ENCODE measurements around the gene DNM2. TPM values are rescaled to one million over a fixed set of nuclear protein-coding genes. Genes with fewer than 3 reads are reported as not detected.

The DNM2 gene
- total RNA-seq, 2 experiments from 2014 or later = 279 to 286 TPM

- Histone ChIP-seq H3K27me3 (ENCODE audit: control insufficient read depth in 1 of 2, insufficient read depth in 2 of 2, low read length in 2 of 2) (no peaks in the 10 kb centered on the region), H3K4me3 (ENCODE audit: low read length) (no peak overlapping the region), H3K9me3 (ENCODE audit: control insufficient read depth in 1 of 2, insufficient read depth in 1 of 2, low read length in 2 of 2) (no peaks in the 10 kb centered on the region), H3K27ac (ENCODE audit: low read depth in 1 of 2, low read length in 2 of 2) (no peak overlapping the region), H3K4me1 (ENCODE audit: insufficient read depth, low read length) (peaks cover 55% of the 10 kb centered on the region), H3K36me3 (ENCODE audit: insufficient read depth, low read length) (peaks cover 36% of the 10 kb centered on the region)
- CTCF ChIA-PET = interaction anchor here (3.9 kb wide), 1 partner anchor 51 kb away, joined by 19 read pairs; the partner anchor contains the start of gene DNM2
- H3K9me3 Mint-ChIP-seq = no peaks in the 10 kb centered on the region
- H3K27ac Mint-ChIP-seq = peak overlapping the region; percentile 75
- H3K4me3 Mint-ChIP-seq = no peak overlapping the region
- TF ChIP-seq, protein P1, sequence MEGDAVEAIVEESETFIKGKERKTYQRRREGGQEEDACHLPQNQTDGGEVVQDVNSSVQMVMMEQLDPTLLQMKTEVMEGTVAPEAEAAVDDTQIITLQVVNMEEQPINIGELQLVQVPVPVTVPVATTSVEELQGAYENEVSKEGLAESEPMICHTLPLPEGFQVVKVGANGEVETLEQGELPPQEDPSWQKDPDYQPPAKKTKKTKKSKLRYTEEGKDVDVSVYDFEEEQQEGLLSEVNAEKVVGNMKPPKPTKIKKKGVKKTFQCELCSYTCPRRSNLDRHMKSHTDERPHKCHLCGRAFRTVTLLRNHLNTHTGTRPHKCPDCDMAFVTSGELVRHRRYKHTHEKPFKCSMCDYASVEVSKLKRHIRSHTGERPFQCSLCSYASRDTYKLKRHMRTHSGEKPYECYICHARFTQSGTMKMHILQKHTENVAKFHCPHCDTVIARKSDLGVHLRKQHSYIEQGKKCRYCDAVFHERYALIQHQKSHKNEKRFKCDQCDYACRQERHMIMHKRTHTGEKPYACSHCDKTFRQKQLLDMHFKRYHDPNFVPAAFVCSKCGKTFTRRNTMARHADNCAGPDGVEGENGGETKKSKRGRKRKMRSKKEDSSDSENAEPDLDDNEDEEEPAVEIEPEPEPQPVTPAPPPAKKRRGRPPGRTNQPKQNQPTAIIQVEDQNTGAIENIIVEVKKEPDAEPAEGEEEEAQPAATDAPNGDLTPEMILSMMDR (IDR thresholded peaks at IDR 0.05) = no peak
- intact Hi-C loops (cut with DNase I, micrococcal nuclease) = loop anchor here in 1 of 2 experiments (5.0 kb wide), 1 partner anchor 94 kb away; no protein-coding TSS in a partner anchor
- POLR2A ChIA-PET = interaction anchor here (1.8 to 5.9 kb wide), 2 partner anchors 9 to 50 kb away, joined by 7 to 25 read pairs; partner anchors contain the start of gene DNM2
- H3K36me3 Mint-ChIP-seq (ENCODE audit: low read depth) = peaks cover 42% of the 10 kb centered on the region
- ATAC-seq (ENCODE audit: poor library complexity) (no peak), DNase-seq (no peak)
- H3K4me1 Mint-ChIP-seq (ENCODE audit: low read depth) = peaks cover 54% of the 10 kb centered on the region
- H3K27me3 Mint-ChIP-seq = no peaks in the 10 kb centered on the region
Measured at GRCh38 chr19:10768369-10768768, 50.5 kb downstream of the DNM2 start.

DNA sequence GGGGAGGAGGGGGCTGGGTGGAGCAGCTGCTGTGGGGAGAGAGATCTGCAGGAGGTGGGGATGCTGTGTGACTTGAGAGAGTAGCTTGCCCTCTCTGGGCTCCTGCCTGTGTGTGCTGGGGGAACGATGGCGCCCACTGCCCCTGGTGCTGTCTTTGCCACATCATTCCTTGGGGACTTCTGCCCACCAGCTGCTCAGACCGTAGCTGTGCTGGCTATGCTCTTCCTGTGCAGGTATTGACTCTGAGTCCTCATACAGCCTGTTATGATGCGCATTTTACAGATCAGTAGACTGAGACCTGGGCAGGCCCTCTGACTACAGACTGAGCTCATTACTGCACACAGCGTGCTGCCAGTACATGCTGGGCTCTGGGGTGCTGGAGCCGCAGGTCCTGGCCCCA is 51.1 kb downstream of the DNM2 start:
- H3K9me3 Mint-ChIP-seq = no peaks in the 10 kb centered on the region
- peaks cover 48% of the 10 kb centered on the region for H3K4me1 Mint-ChIP-seq (ENCODE audit: low read depth)
- Histone ChIP-seq H3K27me3 (ENCODE audit: control insufficient read depth in 1 of 2, insufficient read depth in 2 of 2, low read length in 2 of 2) (no peaks in the 10 kb centered on the region), H3K4me1 (ENCODE audit: insufficient read depth, low read length) (peaks cover 50% of the 10 kb centered on the region), H3K4me3 (ENCODE audit: low read length) (no peak overlapping the region), H3K36me3 (ENCODE audit: insufficient read depth, low read length) (peaks cover 39% of the 10 kb centered on the region), H3K27ac (ENCODE audit: low read depth in 1 of 2, low read length in 2 of 2) (no peak overlapping the region), H3K9me3 (ENCODE audit: control insufficient read depth in 1 of 2, insufficient read depth in 1 of 2, low read length in 2 of 2) (no peaks in the 10 kb centered on the region)
- intact Hi-C loops (cut with DNase I, micrococcal nuclease) = loop anchor here in 1 of 2 experiments (5.0 kb wide), 1 partner anchor 93 kb away; no protein-coding TSS in a partner anchor
- TF ChIP-seq, protein P1 (IDR thresholded peaks at IDR 0.05) = no peak
- peaks cover 39% of the 10 kb centered on the region for H3K36me3 Mint-ChIP-seq (ENCODE audit: low read depth)
- ATAC-seq (ENCODE audit: poor library complexity) = no peak
- CTCF ChIA-PET = interaction anchor here (1.1 to 3.9 kb wide), 2 partner anchors 37 to 52 kb away, joined by 4 to 19 read pairs; partner anchors contain the start of gene DNM2
- H3K4me3 Mint-ChIP-seq = no peak overlapping the region
- no peak for DNase-seq
- peak overlapping the region; percentile 75 for H3K27ac Mint-ChIP-seq
- POLR2A ChIA-PET = interaction anchor here (1.8 to 5.9 kb wide), 2 partner anchors 10 to 51 kb away, joined by 7 to 25 read pairs; partner anchors contain the start of gene DNM2
- H3K27me3 Mint-ChIP-seq = no peaks in the 10 kb centered on the region

GRCh38 chr19:10769533-10770491 is 51.9 kb downstream of the DNM2 start:
- DNase-seq = peak in 8 of 14 experiments; percentile 16 to 68 (median 34)
- ChIA-PET POLR2A (interaction anchor here (0.9 to 5.9 kb wide), 4 partner anchors 10 to 51 kb away, joined by 3 to 25 read pairs (median 6); partner anchors contain the start of gene DNM2), CTCF (interaction anchor here (0.8 to 3.9 kb wide), 5 partner anchors 10 to 68 kb away, joined by 3 to 19 read pairs (median 3); partner anchors contain the start of gene DNM2)
- Mint-ChIP-seq H3K27ac (peak overlapping the region; percentile 75), H3K27me3 (no peaks in the 10 kb centered on the region), H3K4me3 (no peak overlapping the region), H3K36me3 (ENCODE audit: low read depth) (peaks cover 45% of the 10 kb centered on the region), H3K4me1 (ENCODE audit: low read depth) (peaks cover 40% of the 10 kb centered on the region), H3K9me3 (no peaks in the 10 kb centered on the region)
- peak overlapping the region in 1 of 2 donors; percentile 2 for H3K27ac ChIP-seq (ENCODE audit: low read depth in 1 of 2, low read length in 2 of 2)
- H3K36me3 ChIP-seq (ENCODE audit: insufficient read depth, low read length) = peaks cover 39% of the 10 kb centered on the region
- H3K4me3 ChIP-seq (ENCODE audit: low read length) = no peak overlapping the region
- intact Hi-C loops (cut with DNase I, micrococcal nuclease) = loop anchor here (1.0 to 5.0 kb wide), 2 partner anchors 53 to 92 kb away; no protein-coding TSS in a partner anchor
- H3K27me3 ChIP-seq (ENCODE audit: control insufficient read depth in 1 of 2, insufficient read depth in 2 of 2, low read length in 2 of 2) = no peaks in the 10 kb centered on the region
- ATAC-seq (ENCODE audit: poor library complexity) = peak; percentile 72
- no peaks in the 10 kb centered on the region for H3K9me3 ChIP-seq (ENCODE audit: control insufficient read depth in 1 of 2, insufficient read depth in 1 of 2, low read length in 2 of 2)
- H3K4me1 ChIP-seq (ENCODE audit: insufficient read depth, low read length) = peaks cover 41% of the 10 kb centered on the region
- TF ChIP-seq, protein P1 (IDR thresholded peaks at IDR 0.05) = peak; percentile 41

Measured in CD4-positive, alpha-beta T cell (primary cell).